ENCODE measurements around the gene CCDC59.
"Not testable (repeated sequence)": the region's sequence is repeated elsewhere in the genome, so short reads cannot be mapped to it uniquely, and the experiment has no call there.

Gene CCDC59, protein sequence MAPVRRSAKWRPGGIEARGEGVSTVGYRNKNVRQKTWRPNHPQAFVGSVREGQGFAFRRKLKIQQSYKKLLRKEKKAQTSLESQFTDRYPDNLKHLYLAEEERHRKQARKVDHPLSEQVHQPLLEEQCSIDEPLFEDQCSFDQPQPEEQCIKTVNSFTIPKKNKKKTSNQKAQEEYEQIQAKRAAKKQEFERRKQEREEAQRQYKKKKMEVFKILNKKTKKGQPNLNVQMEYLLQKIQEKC

DNA sequence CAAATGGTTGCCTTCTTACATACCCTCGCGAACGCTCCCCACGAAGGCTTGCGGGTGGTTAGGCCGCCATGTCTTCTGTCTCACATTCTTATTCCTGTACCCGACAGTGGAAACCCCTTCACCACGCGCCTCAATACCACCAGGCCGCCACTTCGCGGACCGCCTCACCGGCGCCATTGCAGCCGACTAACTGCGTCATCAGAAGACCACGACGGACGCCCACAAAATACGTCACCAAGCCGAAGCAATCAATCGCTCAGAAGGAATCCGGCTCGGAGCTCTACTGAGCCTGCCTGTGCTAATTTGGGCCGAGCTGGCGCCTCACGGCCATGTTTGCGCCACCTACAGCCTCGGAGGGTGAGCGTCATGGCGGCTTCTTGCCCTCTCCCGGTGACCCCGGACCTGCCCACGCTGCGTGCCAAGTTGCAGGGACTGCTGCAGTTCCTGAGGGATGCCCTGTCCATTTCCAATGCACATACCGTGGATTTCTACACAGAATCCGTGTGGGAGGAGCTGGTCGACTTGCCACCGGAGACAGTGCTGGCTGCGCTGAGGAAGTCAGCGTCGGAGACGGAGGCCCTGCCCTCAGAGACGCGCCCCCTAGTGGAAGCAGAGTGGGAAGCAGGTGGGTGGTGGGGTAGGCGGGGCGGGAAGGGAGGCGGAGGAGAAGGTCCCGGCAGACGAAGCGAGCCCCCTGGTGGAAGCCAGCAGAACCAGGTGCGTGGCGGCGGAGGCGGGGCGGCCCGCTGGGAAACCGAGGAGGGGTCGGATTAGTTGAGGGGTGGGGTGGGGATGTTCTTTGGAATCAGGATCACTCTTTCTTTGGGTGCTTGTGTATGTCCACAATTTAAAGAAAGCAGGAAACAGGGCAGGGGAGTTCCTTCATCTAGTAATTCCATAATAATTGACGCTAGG, at the start of gene CCDC59, which contains the start of gene METTL25:
CCDC59 (minus strand) TSS at position 188 of the 915 bp plus-strand sequence; CDS start at position 177, 11 bp downstream.
METTL25 (plus strand) TSS at position 330 of the 915 bp plus-strand sequence; CDS start at position 367, 37 bp downstream.
- DNase-seq (ENCODE audit: low spot score) = peak; percentile 99

DNA sequence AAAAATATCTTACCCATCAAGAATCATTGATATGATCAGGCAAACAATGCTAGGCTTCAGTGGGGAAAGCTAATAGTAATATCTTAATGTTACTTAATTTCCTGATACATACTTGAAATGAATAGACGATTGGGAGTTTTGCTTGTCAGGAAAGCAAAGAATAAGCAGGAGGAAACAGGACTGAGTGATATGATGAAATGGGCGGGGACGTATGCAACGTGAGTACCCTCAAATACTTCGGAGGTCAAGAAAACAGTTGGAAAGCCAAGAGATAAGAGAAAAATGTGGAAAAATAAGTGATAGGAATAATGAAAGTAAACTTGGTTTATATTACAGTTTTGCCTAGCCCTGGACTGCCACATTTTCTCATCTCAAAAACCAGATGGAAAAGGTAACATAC, 49.3 kb upstream of the CCDC59 start:
- no peak for DNase-seq (ENCODE audit: low spot score)

DNA sequence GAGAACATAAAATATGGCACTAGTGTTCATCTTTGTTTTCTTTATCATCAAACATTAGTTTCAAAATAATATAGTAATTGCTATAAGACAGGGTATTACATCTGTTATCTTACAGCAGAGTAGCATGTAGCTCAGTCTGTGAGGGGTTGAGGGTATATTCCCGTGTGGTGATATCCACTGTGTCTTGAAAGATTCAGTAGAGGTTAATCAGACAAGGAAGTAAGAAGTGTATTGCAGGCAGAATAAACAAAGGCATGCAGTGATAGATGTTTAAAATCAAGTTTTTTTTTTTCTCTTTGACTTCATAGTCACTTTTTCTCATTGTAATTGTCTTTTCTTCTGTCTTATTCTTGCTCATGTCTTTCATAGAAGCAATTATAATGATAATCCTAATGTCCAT, 48.5 kb upstream of the CCDC59 start:
- DNase-seq (ENCODE audit: low spot score) = no peak

DNA sequence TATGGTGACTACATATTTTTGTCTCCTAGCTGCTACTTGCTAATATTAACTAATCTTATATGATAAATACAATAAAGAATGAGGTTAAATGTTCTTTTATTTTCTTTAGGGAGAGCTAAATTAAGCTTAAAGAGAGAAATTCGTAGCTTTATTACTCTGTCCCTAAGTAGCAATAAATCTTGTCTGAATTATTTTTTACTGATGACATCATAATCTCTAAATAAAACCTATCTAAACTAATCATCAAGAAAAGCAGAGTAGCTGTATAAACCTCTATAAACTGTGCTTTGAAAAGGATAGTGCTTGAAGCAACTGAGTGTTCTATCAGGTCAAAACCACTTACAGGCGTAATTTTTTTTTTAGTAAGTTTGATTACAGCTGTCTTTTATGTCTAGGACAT, 42.6 kb upstream of the CCDC59 start:
- DNase-seq (ENCODE audit: low spot score) = no peak

- DNase-seq (ENCODE audit: low spot score) = no peak
Observed at GRCh38 chr12:82398879-82399278, 40.7 kb upstream of the CCDC59 start.

DNA sequence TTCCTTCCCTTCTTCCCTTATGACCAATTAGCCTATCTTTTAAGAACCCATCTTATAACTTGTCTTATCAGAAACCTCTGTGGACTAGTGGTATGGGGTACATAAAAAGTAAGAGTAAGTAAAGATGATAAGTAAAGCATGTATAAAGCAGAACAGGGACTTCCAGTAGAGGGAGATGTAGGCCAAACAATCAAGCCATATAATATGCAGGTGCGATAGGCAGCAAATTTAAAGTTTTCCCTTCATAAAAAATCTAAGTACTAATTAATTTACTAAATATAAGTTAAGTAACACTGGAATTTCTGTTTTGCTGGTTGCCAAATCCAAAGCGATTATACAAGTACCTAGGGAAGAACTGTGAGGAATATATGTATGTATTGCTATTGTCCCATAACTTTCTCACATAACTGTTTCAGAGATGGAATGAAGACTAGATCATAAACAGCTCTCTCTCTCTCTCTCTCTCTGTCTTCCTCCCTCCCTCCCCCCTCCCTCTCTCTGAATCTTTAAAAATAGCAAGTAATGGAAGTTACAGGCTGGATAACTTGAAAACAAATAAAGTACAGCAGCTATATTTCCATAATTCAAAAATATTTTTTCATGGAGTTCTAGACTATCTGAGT, 25.9 kb upstream of the CCDC59 start:
- no peak for DNase-seq (ENCODE audit: low spot score)

GRCh38 chr12:82378997-82379396, 20.8 kb upstream of the CCDC59 start:
- no peak for DNase-seq (ENCODE audit: low spot score)

DNA sequence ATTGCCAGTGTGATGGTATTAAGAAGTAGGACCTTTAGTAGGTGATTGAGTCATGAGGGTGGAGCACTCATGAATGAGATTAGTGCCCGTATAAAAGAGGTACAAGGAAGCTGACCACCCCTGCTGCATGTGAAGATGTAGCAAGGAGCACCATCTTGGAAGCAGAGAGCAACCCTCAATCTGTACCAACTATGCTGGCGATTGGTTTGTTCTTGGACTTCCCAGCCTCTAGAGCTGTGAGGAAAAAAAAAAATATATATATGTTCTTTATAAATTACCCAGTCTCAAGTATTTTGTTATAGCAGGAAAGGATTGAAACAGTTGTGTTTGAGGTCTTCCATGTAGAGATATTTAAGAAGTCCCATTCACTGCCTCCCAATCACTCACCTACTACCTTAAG, 17.0 kb upstream of the CCDC59 start:
- no peak for DNase-seq (ENCODE audit: low spot score)

DNA sequence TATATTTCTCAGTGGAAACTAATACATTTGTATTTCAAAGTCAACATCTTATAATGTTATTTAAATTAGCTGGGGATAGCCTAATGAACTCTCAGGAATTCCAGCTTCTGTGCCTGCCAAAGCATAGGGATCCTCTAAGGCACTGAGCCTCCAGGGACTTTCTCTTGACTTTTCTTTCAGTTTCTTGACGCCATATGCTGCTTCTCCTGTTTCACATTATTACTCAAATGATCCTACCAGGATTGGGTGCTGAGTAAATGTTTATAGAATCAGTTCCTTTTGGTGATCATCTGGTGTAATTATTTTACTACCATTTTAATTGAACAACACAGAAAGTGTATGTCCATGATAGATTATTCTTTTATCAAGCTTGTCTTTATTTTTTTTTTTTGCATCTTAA, 8.0 kb upstream of the CCDC59 start:
- DNase-seq (ENCODE audit: low spot score) = no peak

GRCh38 chr12:82363990-82364389, 5.8 kb upstream of the CCDC59 start:
- no peak for DNase-seq (ENCODE audit: low spot score)

DNA sequence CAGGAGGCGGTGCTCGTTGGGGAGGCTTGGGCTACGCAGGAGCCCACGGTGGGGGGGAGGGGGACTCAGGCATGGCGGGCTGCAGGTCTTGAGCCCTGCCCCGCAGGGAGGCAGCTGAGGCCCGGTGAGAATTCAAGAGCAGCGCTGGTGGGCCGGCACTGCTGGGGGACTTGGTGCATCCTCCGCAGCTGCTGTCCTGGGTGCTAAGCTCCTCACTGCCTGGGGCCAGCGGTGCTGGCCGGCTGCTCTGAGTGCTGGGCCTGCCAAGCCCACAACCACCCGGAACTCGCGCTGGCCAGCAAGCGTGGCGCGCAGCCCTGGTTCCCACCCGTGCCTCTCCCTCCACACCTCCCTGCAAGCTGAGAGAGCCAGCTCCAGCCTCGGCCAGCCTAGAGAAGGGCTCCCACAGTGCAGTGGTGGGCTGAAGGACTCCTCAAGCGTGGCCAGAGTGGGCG, 3.3 kb upstream of the CCDC59 start:
- DNase-seq (ENCODE audit: low spot score) = no peak

DNA sequence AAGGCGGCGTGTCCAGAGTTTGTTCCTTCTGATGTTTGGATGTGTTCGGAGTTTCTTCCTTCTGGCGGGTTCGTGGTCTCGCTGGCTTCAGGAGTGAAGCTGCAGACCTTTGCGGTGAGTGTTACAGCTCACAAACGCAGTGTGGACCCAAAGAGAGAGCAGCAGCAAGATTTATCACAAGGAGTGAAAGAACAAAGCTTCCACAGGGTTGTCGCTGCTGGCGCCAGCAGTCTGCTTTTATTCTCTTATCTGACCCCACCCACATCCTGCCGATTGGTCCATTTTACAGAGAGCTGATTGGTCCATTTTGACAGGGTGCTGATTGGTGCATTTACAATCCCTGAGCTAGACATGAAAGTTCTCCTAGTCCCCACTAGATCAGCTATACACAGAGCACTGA, 2.6 kb upstream of the CCDC59 start:
- DNase-seq (ENCODE audit: low spot score) = not testable (repeated sequence)

GRCh38 chr12:82359115-82359478, 910 bp upstream of the CCDC59 start:
- no peak for DNase-seq (ENCODE audit: low spot score)

- no peak for DNase-seq (ENCODE audit: low spot score)
Observed at GRCh38 chr12:82357845-82358199, 365 bp downstream of the CCDC59 start.

DNA sequence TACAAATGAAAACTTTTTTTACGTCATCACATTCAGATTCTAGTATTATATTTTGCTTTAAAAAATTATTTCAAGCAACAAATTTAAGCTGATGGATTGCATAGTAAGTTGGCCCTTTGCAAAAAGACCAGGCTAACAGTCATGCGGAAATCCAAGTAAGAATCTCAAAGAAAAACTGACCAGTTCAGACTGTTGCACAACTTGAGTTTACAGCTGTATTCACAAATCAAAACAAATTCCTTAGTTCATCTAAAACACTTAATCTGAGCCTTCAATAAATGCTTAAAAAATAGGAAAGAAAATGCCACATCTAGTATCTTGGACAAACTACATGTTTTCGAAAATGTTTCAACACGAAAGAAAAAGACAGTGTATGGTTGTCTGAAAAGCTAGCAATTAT, 847 bp downstream of the CCDC59 start:
- no peak for DNase-seq (ENCODE audit: low spot score)

DNA sequence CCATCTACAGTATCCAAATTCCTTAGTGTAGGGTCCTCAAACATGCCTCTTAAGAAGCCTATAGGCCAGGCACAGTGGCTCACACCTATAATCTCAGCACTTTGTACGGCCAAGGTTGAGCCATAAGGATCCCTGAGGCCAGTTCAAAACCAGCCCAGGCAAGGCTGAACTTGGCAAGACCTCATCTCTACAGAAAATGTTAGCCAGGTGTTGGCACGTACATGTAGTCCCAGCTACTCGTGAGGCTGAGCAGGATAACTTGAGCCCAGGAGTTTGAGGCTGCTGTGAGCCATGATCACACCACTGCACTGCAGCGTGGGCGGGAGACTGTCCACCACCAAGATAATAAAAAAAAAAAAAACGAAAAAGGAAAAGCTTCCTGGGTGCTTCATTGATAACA, 6.8 kb downstream of the CCDC59 start:
- no peak for DNase-seq (ENCODE audit: low spot score)

GRCh38 chr12:82350161-82350560, 8.0 kb downstream of the CCDC59 start:
- no peak for DNase-seq (ENCODE audit: low spot score)

DNA sequence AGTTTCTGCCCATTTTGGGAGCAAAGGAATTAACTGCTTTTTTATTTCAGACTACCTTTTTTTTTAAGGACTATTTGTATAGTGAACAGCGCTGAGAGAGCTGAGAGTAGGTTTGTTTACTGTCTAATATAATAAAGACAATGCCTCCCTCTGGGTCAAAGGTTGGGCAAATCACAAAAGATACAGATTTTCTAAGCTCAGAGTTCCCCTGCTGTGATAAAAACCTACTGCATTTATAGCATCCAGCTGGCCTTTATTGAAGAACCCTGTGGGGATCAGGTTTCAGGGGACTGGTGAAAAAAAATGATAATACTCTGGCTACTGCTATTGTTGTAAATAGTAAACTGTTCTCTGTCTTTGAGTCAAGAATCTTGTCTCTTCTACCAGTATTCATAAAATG, 28.7 kb downstream of the CCDC59 start:
- no peak for DNase-seq (ENCODE audit: low spot score)

GRCh38 chr12:82327861-82328260, 30.3 kb downstream of the CCDC59 start:
- DNase-seq (ENCODE audit: low spot score) = no peak

DNA sequence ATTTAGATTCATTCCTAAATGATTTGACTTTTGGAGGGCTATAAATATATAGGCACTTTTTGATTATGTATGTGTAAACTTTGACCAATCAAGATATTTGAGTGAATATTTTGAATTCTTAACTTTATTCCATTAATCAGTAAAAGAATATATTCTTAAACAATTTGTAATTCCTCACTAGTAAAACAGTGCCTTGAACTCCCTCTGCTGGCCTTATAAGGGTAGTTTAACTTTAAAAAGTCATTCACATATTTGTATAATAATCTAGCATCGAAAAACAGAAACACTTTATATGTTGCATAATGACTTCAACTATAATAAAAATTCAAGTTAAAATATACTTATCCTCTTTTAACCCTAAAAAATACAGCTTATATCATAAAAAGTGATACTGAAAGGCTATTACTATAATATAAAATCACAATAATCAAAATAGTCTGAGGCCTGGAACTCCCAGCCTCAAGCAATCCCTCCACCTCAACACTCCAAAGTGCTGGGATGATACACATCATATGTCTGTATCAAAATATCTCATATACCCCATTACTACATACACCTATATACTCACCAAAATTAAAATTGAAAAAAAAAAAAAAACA, 31.2 kb downstream of the CCDC59 start:
- DNase-seq (ENCODE audit: low spot score) = no peak

DNA sequence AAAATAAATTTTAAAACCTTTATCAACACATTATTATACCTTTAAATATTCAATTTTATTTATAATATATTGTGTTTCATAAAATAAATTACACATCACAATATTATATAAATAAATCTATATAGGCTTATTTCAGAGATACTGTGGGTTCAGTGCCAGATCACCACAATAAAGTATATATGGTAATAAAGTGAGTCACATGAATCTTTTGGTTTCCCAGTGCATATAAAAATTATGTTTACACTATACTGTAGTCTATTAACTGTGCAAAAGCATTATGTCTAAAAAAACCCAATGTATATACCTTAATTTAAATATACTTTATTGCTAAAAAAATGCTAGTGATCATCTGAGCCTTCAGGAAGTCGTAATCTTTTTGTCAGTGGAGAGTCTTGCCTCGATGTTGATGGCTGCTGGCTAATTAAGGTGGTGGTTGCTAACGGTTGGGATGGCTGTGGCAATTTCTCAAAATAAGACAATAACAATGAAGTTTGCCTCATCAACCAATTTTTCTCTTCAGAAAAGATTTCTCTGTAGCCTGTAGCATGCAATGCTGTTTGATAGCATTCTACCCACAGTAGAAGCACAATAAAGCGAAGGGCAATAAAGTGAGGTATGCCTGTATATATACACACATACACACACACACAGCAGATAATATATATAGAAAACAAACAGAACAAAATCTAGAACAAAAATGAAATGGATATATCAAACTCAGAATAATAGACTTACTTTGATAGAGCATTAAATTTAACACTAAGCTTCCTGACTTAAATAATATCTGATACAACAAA, 32.4 kb downstream of the CCDC59 start:
- DNase-seq (ENCODE audit: low spot score) = no peak

DNA sequence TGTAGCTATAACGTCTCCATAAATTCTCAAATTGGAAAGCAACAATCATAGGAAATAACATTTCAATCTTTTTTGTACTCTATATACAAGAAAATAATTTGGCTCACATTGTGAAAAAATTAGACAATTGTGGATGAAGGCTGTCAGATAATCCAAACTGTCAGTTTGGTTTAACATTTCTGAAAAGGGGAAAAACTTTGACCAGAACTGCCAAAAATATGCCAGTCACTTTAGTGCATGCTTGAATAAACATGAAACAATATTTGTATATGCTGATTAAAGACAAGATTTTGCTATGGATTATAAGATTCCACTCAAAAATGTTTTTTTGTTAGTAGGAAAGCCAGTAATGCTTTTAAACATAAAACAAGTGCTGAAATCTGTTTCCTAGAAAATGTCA, 38.9 kb downstream of the CCDC59 start:
- no peak for DNase-seq (ENCODE audit: low spot score)

Data from left forelimb (tissue), 1 donor.